Panc1 (cell line): ENCODE results near the gene MVK.

Source experiments
- POLR2AphosphoS5 ChIP-seq: IDR thresholded peaks from 2 replicates; pipeline ENCODE4 v1.6.1; 2012; ENCODE audit warnings: mild to moderate bottlenecking, low read depth, low read length, moderate library complexity
- TCF7L2 ChIP-seq: IDR thresholded peaks from 2 replicates; pipeline ENCODE4 v1.6.1; 2011; ENCODE audit warnings: mild to moderate bottlenecking, low read depth, low read length, inconsistent platforms
- TF ChIP-seq, protein P1 (sequence below): fragments of 450-650 bp; IDR thresholded peaks from 2 replicates; pipeline ENCODE4 v1.5.1; 2017; ENCODE audit warnings: mild to moderate bottlenecking

DNA sequence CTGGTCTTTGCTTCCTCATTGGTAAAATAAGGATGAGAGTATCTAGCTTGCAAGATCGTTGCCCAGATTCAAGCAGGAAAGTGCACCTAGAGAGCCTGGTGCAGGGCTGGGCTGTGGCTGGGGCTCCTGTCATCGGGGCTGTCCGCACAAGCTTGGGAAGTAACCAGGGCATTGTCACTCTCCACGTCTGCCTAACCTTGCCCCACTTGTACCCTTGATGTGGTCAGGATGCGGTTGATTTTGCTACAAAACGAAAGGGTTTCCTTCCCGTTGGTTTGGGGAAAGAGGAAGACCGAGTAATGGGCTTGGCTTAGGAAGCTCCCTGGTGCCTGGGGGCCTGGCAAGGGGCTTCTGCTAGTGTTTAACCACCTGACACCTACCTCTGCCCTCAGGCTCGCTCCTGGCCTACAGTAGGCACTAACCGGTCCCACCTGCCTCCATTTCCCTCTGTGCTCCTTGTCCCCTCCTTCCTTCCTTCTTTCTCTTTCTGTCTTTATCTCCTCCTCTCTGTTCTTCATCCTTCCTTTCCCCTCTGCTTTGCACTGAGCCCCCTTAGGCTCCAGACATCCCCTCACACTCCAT lies 21.8 kb downstream of the MVK start:
- TF ChIP-seq, protein P1, sequence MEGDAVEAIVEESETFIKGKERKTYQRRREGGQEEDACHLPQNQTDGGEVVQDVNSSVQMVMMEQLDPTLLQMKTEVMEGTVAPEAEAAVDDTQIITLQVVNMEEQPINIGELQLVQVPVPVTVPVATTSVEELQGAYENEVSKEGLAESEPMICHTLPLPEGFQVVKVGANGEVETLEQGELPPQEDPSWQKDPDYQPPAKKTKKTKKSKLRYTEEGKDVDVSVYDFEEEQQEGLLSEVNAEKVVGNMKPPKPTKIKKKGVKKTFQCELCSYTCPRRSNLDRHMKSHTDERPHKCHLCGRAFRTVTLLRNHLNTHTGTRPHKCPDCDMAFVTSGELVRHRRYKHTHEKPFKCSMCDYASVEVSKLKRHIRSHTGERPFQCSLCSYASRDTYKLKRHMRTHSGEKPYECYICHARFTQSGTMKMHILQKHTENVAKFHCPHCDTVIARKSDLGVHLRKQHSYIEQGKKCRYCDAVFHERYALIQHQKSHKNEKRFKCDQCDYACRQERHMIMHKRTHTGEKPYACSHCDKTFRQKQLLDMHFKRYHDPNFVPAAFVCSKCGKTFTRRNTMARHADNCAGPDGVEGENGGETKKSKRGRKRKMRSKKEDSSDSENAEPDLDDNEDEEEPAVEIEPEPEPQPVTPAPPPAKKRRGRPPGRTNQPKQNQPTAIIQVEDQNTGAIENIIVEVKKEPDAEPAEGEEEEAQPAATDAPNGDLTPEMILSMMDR = no peak
- TF ChIP-seq TCF7L2 = no peak
- no peak for TF ChIP-seq POLR2AphosphoS5
